LNCaP clone FGC (cell line): ENCODE results near the gene DGKA.

Experiments used
- DNase-seq: peaks from one replicate; pipeline ENCODE4 v3.0.0-alpha.2; 2011; ENCODE audit warnings: low read depth
- H3K4me3 ChIP-seq: 2 replicates; pipeline ENCODE4 v1.5.1; 2011; ENCODE audit warnings: mild to moderate bottlenecking, low read depth, low read length, control low read depth
- CTCF ChIP-seq: IDR thresholded peaks from 2 replicates; pipeline ENCODE4 v1.5.1; 2012; ENCODE audit warnings: mild to moderate bottlenecking; ENCODE audit not compliant: control insufficient read depth, insufficient read depth; ENCODE audit errors: extremely low read depth

DGKA gene

DNA sequence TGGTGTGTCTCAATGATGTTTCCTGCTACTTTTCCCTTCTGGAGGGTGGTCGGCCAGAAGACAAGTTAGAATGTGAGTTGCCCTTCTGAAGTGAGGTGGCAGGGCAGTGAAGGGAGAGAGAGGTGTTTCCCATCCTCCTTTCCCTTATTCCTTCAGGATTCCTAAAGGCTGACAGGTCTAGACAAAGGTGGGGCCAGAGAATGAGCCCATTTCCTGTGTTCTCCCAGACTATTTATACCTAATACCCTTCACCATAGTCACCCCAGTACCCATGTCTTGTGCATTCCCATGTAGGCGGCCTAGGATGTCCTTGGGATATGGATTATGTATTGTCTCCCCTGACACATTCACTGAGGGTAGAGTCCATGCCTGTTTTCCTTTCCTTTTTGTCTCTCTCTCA lies 7.0 kb downstream of the DGKA start:
- no peak for TF ChIP-seq CTCF
- no peak for DNase-seq
- H3K4me3 ChIP-seq, result no peak overlapping the region

DNA sequence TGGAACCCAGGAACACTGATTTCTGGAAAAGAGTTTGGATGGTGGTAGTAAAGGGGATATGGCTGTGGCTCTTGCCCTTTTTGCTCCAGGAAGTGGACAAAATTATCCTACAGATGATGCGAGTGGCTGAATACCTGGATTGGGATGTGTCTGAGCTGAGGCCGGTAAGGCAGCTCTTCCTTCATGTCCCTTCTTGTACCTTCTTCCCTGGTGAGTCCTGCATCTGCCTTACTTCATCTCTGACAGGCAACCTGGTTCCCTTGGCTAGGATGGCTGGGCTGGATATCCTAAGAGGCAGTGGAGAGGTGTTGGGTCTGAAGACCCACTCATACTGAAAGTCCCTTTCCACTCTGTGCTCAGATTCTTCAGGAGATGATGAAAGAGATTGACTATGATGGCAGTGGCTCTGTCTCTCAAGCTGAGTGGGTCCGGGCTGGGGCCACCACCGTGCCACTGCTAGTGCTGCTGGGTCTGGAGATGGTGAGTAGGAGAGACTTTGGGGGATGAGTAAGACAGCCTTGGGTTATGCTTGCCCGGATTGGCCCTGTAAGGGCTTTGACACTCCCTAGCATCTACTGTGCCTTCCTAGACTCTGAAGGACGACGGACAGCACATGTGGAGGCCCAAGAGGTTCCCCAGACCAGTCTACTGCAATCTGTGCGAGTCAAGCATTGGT lies 8.0 kb downstream of the DGKA start:
- DNase-seq, result no peak
- no peak for TF ChIP-seq CTCF
- H3K4me3 ChIP-seq, result no peak overlapping the region

GRCh38 chr12:55940065-55940732 lies 9.2 kb downstream of the DGKA start:
- peak overlapping the region; percentile 1; the same call in 1 of the 2 replicates for H3K4me3 ChIP-seq
- DNase-seq, result peak; percentile 69
- peak; percentile 87 for TF ChIP-seq CTCF

DNA sequence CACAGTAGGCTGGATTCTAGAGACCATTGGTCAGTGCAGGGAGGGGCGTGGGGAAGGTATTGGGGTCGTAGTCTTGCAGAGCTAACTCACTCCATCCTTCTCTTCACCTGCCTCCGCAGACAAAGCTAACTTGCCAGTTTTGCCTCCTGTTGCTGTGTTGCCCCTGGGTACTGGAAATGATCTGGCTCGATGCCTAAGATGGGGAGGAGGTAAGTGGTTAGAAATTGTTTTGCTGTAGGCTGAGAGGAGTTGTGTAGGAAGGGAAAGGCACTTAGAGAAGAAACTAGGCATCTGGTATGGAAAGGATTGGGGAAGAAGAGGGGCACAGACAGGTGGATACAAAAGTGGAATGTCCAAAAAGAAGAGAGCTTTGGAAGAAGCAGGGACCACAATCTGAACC lies 11.1 kb downstream of the DGKA start:
- H3K4me3 ChIP-seq, result no peak overlapping the region
- no peak for DNase-seq
- no peak for TF ChIP-seq CTCF

DNA sequence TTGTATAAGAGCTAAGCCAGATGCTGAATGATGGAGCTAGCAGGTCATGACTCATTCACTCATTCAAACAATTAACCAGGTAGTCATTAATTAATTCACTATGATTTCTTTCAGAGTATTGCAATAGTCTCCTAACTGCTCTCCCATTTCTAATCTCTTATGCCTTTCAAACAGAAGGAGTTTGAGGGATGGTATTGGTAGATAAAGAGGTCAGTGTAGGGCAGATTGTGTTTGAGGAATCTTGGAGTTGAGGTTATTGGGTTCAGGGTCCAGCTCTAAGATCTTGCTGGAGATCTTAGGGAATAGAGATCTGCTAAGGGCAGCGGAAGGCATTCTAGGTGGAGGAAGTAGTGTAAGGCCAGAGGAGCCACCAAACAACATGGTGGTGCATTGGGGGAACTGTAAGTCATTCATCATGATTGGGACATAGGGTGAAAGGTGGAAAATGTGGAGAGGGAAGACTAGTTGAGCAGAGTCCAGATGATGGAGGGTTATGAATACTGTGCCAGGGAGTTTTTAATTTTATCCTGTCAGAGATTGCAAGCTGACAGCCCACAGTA lies 11.7 kb downstream of the DGKA start:
- no peak for DNase-seq
- no peak for TF ChIP-seq CTCF
- H3K4me3 ChIP-seq, result no peak overlapping the region

- H3K4me3 ChIP-seq, result no peak overlapping the region
- no peak for TF ChIP-seq CTCF
- no peak for DNase-seq
These were observed 15.6 kb downstream of the DGKA start for GRCh38 chr12:55946553-55946952.
